ENCODE measurements around the gene FAM72B. TPM values are rescaled to one million over a fixed set of nuclear protein-coding genes. Genes with fewer than 3 reads are reported as not detected.
"Not testable (repeated sequence)": the region's sequence is repeated elsewhere in the genome, so short reads cannot be mapped to it uniquely, and the experiment has no call there.

Gene FAM72B
- total and polyA plus RNA-seq, 4 donors: 0.23 to 1.1 (median 0.78) TPM; not detected in 1

DNA sequence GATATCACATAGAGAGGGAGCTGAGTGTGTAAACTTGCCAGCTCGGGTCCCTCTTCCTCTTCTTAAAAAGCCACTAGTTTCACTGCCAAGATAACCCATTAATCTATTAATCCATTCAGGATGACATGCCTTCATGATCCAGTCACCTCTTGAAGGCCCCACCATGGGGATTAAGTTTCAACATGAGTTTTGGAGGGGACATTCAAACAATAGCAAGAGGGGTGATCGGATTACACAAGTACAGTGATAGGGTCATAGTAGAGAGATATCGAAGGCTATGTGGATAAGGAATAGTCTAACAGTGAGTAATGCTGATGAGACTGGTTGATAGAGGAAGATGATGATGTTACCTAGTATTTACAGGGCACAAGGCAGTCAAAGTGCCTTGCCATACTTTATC, 18.8 kb upstream of the FAM72B start:
- ATAC-seq (ENCODE audit: low FRiP score); DNase-seq; intact Hi-C loops (cut with DNase I); H3K4me3 ChIP-seq (ENCODE audit: low read length in 2 of 2); H3K9me3 ChIP-seq (ENCODE audit: control insufficient read depth, low read length); H3K27me3 ChIP-seq (ENCODE audit: control insufficient read depth in 1 of 2, insufficient read depth in 2 of 2, low read length in 1 of 2); H3K27ac ChIP-seq (ENCODE audit: low read depth in 1 of 2, low read length in 2 of 2); H3K36me3 ChIP-seq (ENCODE audit: control insufficient read depth in 1 of 2, insufficient read depth in 2 of 2, low read length in 1 of 2); H3K4me1 ChIP-seq (ENCODE audit: control insufficient read depth in 1 of 2, insufficient read depth in 2 of 2, low read length in 2 of 2): not testable (repeated sequence)
- WGBS, 2 donors: 80 to 85% methylated on average over 3 of the region's 3 CpGs

DNA sequence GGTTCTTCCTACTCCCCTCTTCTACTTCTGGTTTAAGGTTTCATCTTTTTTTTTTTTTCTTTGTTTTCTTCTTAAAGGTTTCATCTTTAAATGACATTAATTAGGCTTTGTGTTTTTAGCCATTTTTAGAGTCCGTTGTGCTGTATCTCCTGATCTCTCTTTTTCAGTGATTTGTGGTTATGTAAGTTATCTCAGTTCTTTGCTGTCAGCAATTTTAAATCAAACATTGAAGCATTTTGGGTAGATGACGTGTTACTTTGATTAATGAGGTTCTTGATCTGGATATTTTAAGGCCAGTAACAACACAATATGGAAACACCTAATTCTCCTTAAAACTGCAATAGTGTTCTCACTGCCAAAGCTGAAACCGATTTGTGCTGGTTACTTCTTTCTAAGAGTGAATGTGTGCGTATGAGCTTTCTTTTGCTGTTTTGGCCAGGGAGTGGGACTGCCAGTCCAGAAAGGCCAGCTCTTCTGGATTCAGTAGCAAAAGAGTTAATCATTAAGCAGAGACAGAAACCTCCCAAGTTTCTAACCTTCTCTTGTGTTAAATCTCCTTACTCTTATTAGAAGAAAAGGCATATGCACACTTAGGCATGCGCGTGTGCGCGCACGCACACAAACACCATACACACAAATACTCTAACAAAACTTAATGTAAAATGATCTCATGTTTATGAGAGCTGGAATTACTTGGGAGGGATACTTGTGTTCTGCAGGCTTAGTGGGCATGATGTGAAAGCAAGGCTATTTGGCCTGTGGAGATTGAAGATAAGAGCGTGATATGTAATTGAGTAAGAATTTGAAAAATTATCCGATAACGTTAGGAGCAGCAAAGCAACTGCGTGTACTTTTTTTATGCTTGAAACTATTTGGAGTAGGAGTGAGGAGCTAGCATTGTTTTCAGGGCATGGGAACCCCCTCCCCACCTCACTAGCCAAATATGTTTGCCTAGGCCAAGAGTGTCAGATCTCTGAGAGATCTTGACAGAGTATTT, 17.1 kb upstream of the FAM72B start:
- H3K4me3 ChIP-seq (ENCODE audit: low read length in 2 of 2); H3K27me3 ChIP-seq (ENCODE audit: control insufficient read depth in 1 of 2, insufficient read depth in 2 of 2, low read length in 1 of 2); H3K27ac ChIP-seq (ENCODE audit: low read depth in 1 of 2, low read length in 2 of 2); H3K36me3 ChIP-seq (ENCODE audit: control insufficient read depth in 1 of 2, insufficient read depth in 2 of 2, low read length in 1 of 2); H3K4me1 ChIP-seq (ENCODE audit: control insufficient read depth in 1 of 2, insufficient read depth in 2 of 2, low read length in 2 of 2); DNase-seq; intact Hi-C loops (cut with DNase I); H3K9me3 ChIP-seq (ENCODE audit: control insufficient read depth, low read length): not testable (repeated sequence)
- 5 to 7% methylated on average over 9 of the region's 13 CpGs for WGBS, 2 donors
- peak; percentile 24 for ATAC-seq (ENCODE audit: low FRiP score)

DNA sequence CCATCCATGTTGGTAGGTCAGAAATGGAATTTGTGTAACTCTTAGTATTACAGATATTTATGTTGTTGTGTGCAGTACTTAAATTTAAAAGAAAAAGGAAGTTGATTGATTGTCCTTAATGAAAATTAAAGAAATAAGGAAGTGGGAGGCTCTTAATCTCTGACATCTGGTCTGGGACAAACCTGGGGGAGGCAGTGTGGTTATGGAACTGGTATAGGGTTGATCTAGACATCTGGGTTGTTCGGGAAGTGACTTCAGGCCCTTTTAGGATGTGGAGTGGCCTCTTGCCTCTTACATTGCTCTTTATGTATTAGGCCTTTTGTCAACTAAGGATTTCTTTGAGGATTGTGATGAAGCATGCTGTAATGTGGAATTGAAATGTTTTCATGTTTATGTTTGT, 16.1 kb upstream of the FAM72B start:
- H3K27ac ChIP-seq (ENCODE audit: low read depth in 1 of 2, low read length in 2 of 2); ATAC-seq (ENCODE audit: low FRiP score); H3K4me1 ChIP-seq (ENCODE audit: control insufficient read depth in 1 of 2, insufficient read depth in 2 of 2, low read length in 2 of 2); H3K36me3 ChIP-seq (ENCODE audit: control insufficient read depth in 1 of 2, insufficient read depth in 2 of 2, low read length in 1 of 2); intact Hi-C loops (cut with DNase I); H3K9me3 ChIP-seq (ENCODE audit: control insufficient read depth, low read length); H3K27me3 ChIP-seq (ENCODE audit: control insufficient read depth in 1 of 2, insufficient read depth in 2 of 2, low read length in 1 of 2); H3K4me3 ChIP-seq (ENCODE audit: low read length in 2 of 2); DNase-seq: not testable (repeated sequence)
- WGBS, 2 donors: no CpG with 5 or more reads among the region's 1 CpG

DNA sequence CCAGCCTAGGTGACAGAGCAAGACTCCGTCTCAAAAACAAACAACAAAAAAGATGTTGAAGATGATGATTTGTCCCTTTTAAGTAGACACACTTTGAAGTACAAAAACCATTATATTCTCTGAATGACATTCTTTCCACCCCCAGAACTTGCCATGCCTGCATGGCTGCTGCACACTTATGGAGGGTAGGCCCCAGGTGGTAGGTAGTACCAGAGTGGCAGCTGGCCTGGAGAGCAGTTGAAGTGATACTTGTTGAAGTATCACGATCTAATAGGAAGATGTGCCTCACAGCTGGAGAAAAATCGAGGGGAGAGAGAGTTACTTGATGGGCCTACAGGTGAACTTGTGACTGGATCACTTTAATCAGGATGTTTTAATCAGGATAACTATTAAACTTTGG, 15.6 kb upstream of the FAM72B start:
- H3K27ac ChIP-seq (ENCODE audit: low read depth in 1 of 2, low read length in 2 of 2); H3K36me3 ChIP-seq (ENCODE audit: control insufficient read depth in 1 of 2, insufficient read depth in 2 of 2, low read length in 1 of 2); H3K4me1 ChIP-seq (ENCODE audit: control insufficient read depth in 1 of 2, insufficient read depth in 2 of 2, low read length in 2 of 2); ATAC-seq (ENCODE audit: low FRiP score); H3K27me3 ChIP-seq (ENCODE audit: control insufficient read depth in 1 of 2, insufficient read depth in 2 of 2, low read length in 1 of 2); H3K4me3 ChIP-seq (ENCODE audit: low read length in 2 of 2); DNase-seq; H3K9me3 ChIP-seq (ENCODE audit: control insufficient read depth, low read length); intact Hi-C loops (cut with DNase I): not testable (repeated sequence)
- WGBS, 2 donors: 100% methylated on average over 1 of the region's 3 CpGs

DNA sequence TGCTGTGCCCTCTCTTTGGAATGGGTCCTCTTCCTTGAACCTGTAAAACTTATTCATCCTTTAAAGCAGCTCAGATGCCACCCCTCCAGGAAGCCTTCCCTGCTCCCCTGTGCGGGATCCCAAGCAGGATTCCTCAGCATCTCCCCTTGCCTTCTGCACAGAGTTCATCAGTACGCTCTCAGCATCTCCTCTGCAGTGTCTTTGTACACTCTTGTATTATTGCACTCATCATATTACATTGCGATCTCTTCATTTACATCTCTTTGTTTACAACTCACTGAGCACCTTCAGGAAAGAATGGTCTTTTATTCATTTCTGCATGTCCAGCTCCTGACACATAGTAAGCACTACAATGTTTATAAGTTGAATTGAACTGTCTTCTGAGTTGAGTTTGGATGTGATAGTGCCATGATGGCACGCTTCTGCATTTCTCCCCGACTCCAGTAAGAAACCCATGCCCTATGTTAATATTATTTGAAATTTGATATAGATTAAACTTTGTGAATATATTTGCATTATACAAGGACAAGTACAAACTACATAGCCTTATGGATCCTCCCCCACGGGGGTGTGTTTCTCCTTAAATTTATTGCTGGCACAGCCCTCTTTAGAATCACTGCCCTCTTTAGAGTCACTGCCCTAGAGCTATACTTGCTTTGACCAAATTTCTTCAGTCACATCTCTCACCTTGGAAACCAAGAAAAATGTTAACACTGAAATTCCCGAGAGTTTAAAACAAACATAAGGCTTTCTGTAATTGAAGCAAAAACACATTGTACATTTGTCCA, 13.1 kb upstream of the FAM72B start:
- intact Hi-C loops (cut with DNase I); ATAC-seq (ENCODE audit: low FRiP score): not testable (repeated sequence)

DNA sequence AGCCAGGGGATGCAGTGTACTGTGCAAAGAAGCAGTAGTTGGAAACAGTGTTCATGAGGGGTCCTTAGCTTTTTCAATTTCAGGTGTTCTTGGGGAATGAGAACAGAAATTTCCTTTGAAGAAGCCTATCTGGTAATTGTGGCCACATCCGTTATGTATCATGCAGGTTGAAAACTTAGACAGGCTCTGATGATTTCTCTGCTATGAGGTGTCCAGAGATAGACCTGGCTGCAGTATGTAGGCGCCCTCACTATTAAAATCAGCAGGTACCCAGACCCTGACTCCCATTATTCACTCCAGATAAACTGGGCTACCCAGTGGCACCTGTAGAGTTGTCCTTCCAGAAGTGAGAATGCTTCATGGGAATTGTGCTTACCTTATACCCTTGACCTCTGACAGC, 8.4 kb upstream of the FAM72B start:
- H3K27ac ChIP-seq (ENCODE audit: low read depth in 1 of 2, low read length in 2 of 2); H3K36me3 ChIP-seq (ENCODE audit: control insufficient read depth in 1 of 2, insufficient read depth in 2 of 2, low read length in 1 of 2); H3K4me1 ChIP-seq (ENCODE audit: control insufficient read depth in 1 of 2, insufficient read depth in 2 of 2, low read length in 2 of 2); H3K4me3 ChIP-seq (ENCODE audit: low read length in 2 of 2); intact Hi-C loops (cut with DNase I); H3K27me3 ChIP-seq (ENCODE audit: control insufficient read depth in 1 of 2, insufficient read depth in 2 of 2, low read length in 1 of 2); ATAC-seq (ENCODE audit: low FRiP score); H3K9me3 ChIP-seq (ENCODE audit: control insufficient read depth, low read length); DNase-seq: not testable (repeated sequence)
- 83 to 95% methylated on average over 1 to 2 of the region's 2 CpGs for WGBS, 2 donors

More for the DNA sequence above, 13.1 kb upstream of the FAM72B start:
- not testable (repeated sequence) for H3K36me3 ChIP-seq (ENCODE audit: control insufficient read depth in 1 of 2, insufficient read depth in 2 of 2, low read length in 1 of 2); H3K27me3 ChIP-seq (ENCODE audit: control insufficient read depth in 1 of 2, insufficient read depth in 2 of 2, low read length in 1 of 2); H3K9me3 ChIP-seq (ENCODE audit: control insufficient read depth, low read length); H3K27ac ChIP-seq (ENCODE audit: low read depth in 1 of 2, low read length in 2 of 2); DNase-seq; H3K4me1 ChIP-seq (ENCODE audit: control insufficient read depth in 1 of 2, insufficient read depth in 2 of 2, low read length in 2 of 2); H3K4me3 ChIP-seq (ENCODE audit: low read length in 2 of 2)
- 92 to 97% methylated on average over 2 to 3 of the region's 7 CpGs for WGBS, 2 donors

DNA sequence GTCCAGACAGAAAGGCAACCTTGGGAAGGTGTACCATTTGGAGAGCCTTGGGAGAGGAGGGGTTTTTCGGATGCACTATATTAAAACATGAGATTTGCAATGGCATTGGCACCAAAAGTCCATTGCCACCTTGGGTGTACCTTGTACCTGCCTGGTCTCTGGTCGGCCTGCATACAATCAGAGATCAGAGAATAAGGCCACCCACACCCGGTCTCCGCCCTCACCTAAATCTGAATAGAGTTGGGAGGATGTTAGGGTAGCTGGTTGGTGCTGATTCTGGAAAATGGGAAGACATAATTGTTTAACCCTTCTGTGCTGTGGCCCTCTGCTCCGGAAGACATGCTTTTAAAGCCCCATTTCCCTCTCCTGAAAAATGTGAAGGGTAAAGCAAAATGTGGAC, 3.8 kb upstream of the FAM72B start:
- intact Hi-C loops (cut with DNase I); H3K27ac ChIP-seq (ENCODE audit: low read depth in 1 of 2, low read length in 2 of 2); H3K9me3 ChIP-seq (ENCODE audit: control insufficient read depth, low read length); H3K27me3 ChIP-seq (ENCODE audit: control insufficient read depth in 1 of 2, insufficient read depth in 2 of 2, low read length in 1 of 2); DNase-seq; H3K4me3 ChIP-seq (ENCODE audit: low read length in 2 of 2); ATAC-seq (ENCODE audit: low FRiP score); H3K36me3 ChIP-seq (ENCODE audit: control insufficient read depth in 1 of 2, insufficient read depth in 2 of 2, low read length in 1 of 2); H3K4me1 ChIP-seq (ENCODE audit: control insufficient read depth in 1 of 2, insufficient read depth in 2 of 2, low read length in 2 of 2): not testable (repeated sequence)
- 56 to 72% methylated on average over 4 to 5 of the region's 5 CpGs for WGBS, 2 donors

DNA sequence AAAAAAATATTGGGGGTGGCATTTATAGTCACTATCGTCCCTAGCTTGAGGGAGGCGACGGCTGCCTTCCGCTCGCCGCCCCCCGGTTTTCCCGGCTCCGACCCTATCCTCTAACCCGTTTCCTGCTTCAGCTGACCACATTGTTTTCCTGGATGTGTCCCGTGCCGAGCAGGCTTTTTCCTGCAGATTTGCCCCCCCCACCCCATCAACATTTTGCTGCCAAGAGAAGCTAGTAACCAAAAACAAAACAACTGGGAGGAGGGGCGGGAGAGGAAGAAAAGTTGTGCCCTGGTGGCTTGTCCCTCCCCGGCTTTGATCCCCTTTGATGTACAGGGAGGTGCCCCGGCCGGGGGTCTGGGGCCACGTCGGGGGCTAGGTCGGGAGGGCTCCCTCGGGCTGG, 2.1 kb upstream of the FAM72B start:
- 1% methylated on average over 6 of the region's 20 CpGs; no CpG with 5 or more reads in 1 of the 2 donors for WGBS, 2 donors
- ATAC-seq (ENCODE audit: low FRiP score); DNase-seq; H3K27me3 ChIP-seq (ENCODE audit: control insufficient read depth in 1 of 2, insufficient read depth in 2 of 2, low read length in 1 of 2); H3K4me3 ChIP-seq (ENCODE audit: low read length in 2 of 2); intact Hi-C loops (cut with DNase I); H3K36me3 ChIP-seq (ENCODE audit: control insufficient read depth in 1 of 2, insufficient read depth in 2 of 2, low read length in 1 of 2); H3K27ac ChIP-seq (ENCODE audit: low read depth in 1 of 2, low read length in 2 of 2); H3K9me3 ChIP-seq (ENCODE audit: control insufficient read depth, low read length); H3K4me1 ChIP-seq (ENCODE audit: control insufficient read depth in 1 of 2, insufficient read depth in 2 of 2, low read length in 2 of 2): not testable (repeated sequence)
